Measurements from ENCODE around the gene COBL. TPM values are rescaled to one million over a fixed set of nuclear protein-coding genes. Genes with fewer than 3 reads are reported as not detected.

COBL gene
- total RNA-seq, 1 donor from 2014 or later: 6.3 TPM

DNA sequence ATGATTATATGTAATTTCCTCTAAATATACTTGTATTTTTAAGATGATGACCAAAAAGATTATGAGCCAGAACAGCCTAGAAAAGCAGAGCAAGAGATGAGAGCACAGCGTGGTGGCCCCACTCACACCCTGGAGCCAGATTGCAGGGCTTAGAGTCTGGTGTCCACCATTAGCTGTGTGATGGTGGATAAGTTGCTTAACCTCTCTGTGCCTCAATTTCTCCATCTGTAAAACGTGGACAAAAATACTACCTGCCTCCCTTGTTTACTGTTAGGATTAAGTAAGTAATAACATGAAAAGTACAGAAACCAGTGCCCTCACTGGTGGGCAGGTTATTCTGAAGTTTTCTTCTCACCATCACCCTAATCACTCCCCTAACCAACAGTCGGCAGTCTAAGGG lies 212.3 kb downstream of the COBL start:
- no peak overlapping the region for H3K4me3 Mint-ChIP-seq
- no peaks in the 10 kb centered on the region for H3K79me2 ChIP-seq (ENCODE audit: low read depth)
- no peak overlapping the region for H3K4me2 ChIP-seq
- H3K27ac ChIP-seq: no peak overlapping the region
- no peaks in the 10 kb centered on the region for H3K4me1 ChIP-seq
- H2AFZ ChIP-seq (replicated peaks): no peak overlapping the region
- H3K27me3 ChIP-seq: no peaks in the 10 kb centered on the region
- H3K9me3 Mint-ChIP-seq: peaks cover 4% of the 10 kb centered on the region
- peaks cover 3% of the 10 kb centered on the region for H3K4me1 Mint-ChIP-seq
- no peak for TF ChIP-seq EZH2phosphoT487 (IDR thresholded peaks at IDR 0.05)
- TF ChIP-seq, protein P1, sequence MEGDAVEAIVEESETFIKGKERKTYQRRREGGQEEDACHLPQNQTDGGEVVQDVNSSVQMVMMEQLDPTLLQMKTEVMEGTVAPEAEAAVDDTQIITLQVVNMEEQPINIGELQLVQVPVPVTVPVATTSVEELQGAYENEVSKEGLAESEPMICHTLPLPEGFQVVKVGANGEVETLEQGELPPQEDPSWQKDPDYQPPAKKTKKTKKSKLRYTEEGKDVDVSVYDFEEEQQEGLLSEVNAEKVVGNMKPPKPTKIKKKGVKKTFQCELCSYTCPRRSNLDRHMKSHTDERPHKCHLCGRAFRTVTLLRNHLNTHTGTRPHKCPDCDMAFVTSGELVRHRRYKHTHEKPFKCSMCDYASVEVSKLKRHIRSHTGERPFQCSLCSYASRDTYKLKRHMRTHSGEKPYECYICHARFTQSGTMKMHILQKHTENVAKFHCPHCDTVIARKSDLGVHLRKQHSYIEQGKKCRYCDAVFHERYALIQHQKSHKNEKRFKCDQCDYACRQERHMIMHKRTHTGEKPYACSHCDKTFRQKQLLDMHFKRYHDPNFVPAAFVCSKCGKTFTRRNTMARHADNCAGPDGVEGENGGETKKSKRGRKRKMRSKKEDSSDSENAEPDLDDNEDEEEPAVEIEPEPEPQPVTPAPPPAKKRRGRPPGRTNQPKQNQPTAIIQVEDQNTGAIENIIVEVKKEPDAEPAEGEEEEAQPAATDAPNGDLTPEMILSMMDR (IDR thresholded peaks at IDR 0.05): no peak
- no peak for TF ChIP-seq EZH2 (IDR thresholded peaks at IDR 0.05)
- H3K36me3 ChIP-seq: no peaks in the 10 kb centered on the region
- no peak overlapping the region for H3K9ac ChIP-seq
- H3F3A ChIP-seq (ENCODE audit: low read depth): no peaks in the 10 kb centered on the region
- H3K4me3 ChIP-seq: no peak overlapping the region
- DNase-seq (ENCODE audit: low spot score): no peak
- H3K27ac Mint-ChIP-seq: no peak overlapping the region
- H3K27me3 Mint-ChIP-seq (ENCODE audit: insufficient read depth, low read depth): peaks cover 2% of the 10 kb centered on the region
- H4K20me1 ChIP-seq (ENCODE audit: low read depth): no peaks in the 10 kb centered on the region
- H3K36me3 Mint-ChIP-seq: no peaks in the 10 kb centered on the region
- no peaks in the 10 kb centered on the region for H3K9me3 ChIP-seq (ENCODE audit: low read depth)

DNA sequence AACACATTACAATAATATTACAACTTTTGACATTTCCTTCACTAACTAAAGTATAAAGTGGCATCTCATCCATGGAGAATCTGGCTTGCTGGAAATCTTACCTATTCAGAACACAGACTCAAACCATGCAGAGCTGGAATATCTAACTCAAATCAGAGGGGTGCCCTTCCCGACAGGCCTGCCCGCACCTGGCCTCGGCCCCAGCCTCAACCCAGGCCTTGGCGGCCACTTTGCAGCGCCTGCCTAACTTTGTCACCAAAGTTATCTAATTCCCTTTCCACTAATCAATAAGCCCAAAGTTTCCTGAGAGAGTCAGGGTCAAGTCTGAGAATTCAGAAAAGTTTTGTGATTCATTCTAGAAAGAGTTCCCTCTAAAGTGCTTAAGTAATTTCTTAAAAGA lies 212.9 kb downstream of the COBL start:
- no peaks in the 10 kb centered on the region for H3K36me3 ChIP-seq
- H3K4me2 ChIP-seq: no peak overlapping the region
- H3K27me3 ChIP-seq: no peaks in the 10 kb centered on the region
- DNase-seq (ENCODE audit: low spot score): no peak
- H3K36me3 Mint-ChIP-seq: no peaks in the 10 kb centered on the region
- no peak overlapping the region for H3K4me3 ChIP-seq
- no peak overlapping the region for H3K27ac ChIP-seq
- H3K9me3 Mint-ChIP-seq: peaks cover 4% of the 10 kb centered on the region
- H3K9me3 ChIP-seq (ENCODE audit: low read depth): peaks cover 1% of the 10 kb centered on the region
- H3F3A ChIP-seq (ENCODE audit: low read depth): no peaks in the 10 kb centered on the region
- no peak overlapping the region for H3K4me3 Mint-ChIP-seq
- no peaks in the 10 kb centered on the region for H3K79me2 ChIP-seq (ENCODE audit: low read depth)
- H2AFZ ChIP-seq (replicated peaks): no peak overlapping the region
- no peaks in the 10 kb centered on the region for H3K4me1 ChIP-seq
- no peak overlapping the region for H3K9ac ChIP-seq
- no peak overlapping the region for H3K27ac Mint-ChIP-seq
- TF ChIP-seq EZH2phosphoT487 (IDR thresholded peaks at IDR 0.05) (no peak), EZH2 (IDR thresholded peaks at IDR 0.05) (no peak)
- TF ChIP-seq, protein P1 (IDR thresholded peaks at IDR 0.05): no peak
- H3K4me1 Mint-ChIP-seq: peaks cover 3% of the 10 kb centered on the region
- peaks cover 2% of the 10 kb centered on the region for H3K27me3 Mint-ChIP-seq (ENCODE audit: insufficient read depth, low read depth)
- H4K20me1 ChIP-seq (ENCODE audit: low read depth): no peaks in the 10 kb centered on the region

DNA sequence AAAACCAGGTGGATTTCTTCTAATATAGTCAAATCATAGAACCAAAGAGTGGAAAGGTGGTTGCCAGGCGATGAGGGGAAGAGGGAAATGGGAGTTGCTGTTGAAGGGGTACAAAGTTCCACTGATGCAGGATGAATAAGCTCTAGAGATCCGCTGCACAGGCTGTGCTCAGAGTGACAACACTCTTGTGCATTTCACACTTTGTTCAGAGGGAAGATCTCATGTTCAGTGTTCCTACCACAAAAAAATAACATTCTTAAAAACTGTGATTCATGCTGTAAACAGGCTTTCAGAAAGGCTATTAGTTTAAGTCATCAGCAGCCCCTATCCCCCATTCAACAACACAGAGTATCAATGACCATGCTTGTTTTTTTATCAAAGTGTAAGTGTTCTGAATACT lies 213.8 kb downstream of the COBL start:
- peaks cover 3% of the 10 kb centered on the region for H3K4me1 Mint-ChIP-seq
- Histone ChIP-seq H4K20me1 (ENCODE audit: low read depth) (no peaks in the 10 kb centered on the region), H3K27ac (no peak overlapping the region), H3K9me3 (ENCODE audit: low read depth) (peaks cover 7% of the 10 kb centered on the region), H3K4me2 (no peak overlapping the region), H3K79me2 (ENCODE audit: low read depth) (no peaks in the 10 kb centered on the region), H3K4me1 (no peaks in the 10 kb centered on the region), H3F3A (ENCODE audit: low read depth) (no peaks in the 10 kb centered on the region), H2AFZ (replicated peaks) (no peak overlapping the region), H3K4me3 (no peak overlapping the region), H3K9ac (no peak overlapping the region), H3K36me3 (no peaks in the 10 kb centered on the region), H3K27me3 (no peaks in the 10 kb centered on the region)
- no peak overlapping the region for H3K27ac Mint-ChIP-seq
- no peaks in the 10 kb centered on the region for H3K36me3 Mint-ChIP-seq
- no peak for DNase-seq (ENCODE audit: low spot score)
- TF ChIP-seq, protein P1 (IDR thresholded peaks at IDR 0.05): no peak
- TF ChIP-seq EZH2 (IDR thresholded peaks at IDR 0.05) (no peak), EZH2phosphoT487 (IDR thresholded peaks at IDR 0.05) (no peak)
- H3K4me3 Mint-ChIP-seq: no peak overlapping the region
- H3K9me3 Mint-ChIP-seq: peaks cover 11% of the 10 kb centered on the region
- H3K27me3 Mint-ChIP-seq (ENCODE audit: insufficient read depth, low read depth): peaks cover 2% of the 10 kb centered on the region
